Activated CD8-positive, alpha-beta memory T cell treated with anti-CD3 and anti-CD28 coated beads for 1 hour (primary cell): ENCODE measurements around the gene NCKAP1.
"Not testable (repeated sequence)": the region's sequence is repeated elsewhere in the genome, so short reads cannot be mapped to it uniquely, and the experiment has no call there.

Experiments
- DNase-seq, 2 donors: peaks; one replicate each; pipeline ENCODE4 v3.0.0-alpha.2; 2020; ENCODE audit warnings: low read depth in 1 of 2; ENCODE audit errors: extremely low read depth in 1 of 2

Gene NCKAP1

GRCh38 chr2:183037074-183037552 is 1.1 kb downstream of the NCKAP1 start:
- DNase-seq: no peak

- no peak for DNase-seq
Observed at GRCh38 chr2:183035954-183036669, 2.1 kb downstream of the NCKAP1 start.

DNA sequence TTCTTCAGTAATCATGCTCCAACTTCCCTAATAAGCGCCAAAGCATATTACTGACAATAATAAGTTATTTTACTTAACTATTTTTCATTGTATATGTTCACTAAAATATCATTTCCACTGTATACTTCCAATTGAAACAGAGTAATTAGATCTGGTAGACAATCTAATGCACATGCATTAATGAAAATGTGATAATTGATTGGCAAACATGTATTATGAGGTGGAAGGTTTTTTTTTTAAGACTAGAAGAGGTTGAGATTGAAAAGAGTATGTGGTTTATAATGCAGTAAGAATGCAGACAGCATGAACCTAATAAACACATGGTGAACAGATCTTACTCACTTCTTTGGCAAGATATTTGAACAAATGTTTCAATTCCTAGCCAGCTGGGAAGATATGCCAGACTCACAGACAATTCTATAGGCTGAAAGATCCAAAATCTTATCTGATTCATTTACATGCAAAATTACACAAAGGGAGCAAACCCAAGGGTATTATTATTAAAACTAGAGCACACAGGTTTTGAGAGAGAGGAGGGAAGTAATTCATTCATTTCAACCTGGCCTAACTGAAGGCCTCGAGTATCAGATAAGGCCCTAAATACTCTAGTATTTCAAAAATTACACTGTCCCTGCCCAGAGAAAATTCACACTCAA is 2.8 kb downstream of the NCKAP1 start:
- no peak for DNase-seq

DNA sequence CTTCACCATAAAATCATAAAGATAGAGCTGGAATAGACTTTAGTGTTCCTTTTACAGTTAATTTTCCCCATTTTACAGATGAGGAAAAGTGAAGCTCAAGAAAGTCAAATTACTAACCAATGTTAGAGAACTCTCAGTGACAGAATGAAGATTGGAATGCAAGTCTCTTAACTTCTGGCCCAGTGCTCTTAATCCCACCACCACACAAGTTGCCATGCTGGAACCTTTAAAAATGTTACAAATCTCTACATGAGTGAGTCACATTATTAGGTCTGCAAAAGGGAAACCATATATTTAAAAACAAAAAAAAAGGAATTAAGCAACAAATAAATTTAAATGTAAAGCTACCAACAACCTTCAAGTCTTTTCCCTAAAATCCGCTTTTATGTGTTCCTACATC is 3.5 kb downstream of the NCKAP1 start:
- DNase-seq: no peak

DNA sequence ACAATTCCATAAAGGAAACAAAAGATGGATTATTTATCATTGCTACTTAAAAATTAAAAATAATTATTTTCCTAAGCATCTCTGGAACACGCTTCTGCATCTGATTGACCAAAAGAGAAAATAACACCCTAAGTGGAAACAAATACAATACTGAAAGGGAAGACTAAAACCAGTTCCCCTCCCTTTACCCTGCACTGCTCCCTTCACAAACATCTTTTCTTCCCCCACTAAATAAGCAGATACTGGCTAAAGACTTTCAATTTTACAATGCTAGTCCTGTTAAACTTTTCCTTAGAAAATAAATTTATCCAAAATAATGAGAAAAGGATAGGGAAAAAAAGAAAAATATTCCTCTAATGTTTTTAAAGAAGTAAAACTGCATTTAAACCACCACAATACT is 4.3 kb downstream of the NCKAP1 start:
- DNase-seq: no peak

GRCh38 chr2:183031911-183032794 is 6.1 kb downstream of the NCKAP1 start:
- no peak for DNase-seq

GRCh38 chr2:183029219-183029618 is 9.0 kb downstream of the NCKAP1 start:
- no peak for DNase-seq

DNA sequence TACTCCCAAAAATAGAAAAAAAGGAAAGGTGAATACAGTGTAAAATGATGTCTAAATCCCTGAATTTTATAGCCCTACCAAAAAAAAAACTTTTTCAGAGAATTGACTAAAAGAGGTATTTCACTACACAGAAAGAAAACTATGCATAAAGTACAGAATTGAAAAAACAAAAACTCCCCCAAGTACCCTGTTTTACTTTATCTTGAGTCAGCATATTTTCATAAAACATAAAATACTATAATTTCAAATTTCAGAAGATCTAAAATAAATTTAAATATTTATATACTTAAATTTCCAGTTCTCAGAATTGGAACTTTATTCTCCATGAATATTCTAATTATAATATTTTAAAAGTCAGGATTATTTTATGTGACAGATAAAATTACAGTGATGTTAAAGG is 10.1 kb downstream of the NCKAP1 start:
- DNase-seq: no peak

DNA sequence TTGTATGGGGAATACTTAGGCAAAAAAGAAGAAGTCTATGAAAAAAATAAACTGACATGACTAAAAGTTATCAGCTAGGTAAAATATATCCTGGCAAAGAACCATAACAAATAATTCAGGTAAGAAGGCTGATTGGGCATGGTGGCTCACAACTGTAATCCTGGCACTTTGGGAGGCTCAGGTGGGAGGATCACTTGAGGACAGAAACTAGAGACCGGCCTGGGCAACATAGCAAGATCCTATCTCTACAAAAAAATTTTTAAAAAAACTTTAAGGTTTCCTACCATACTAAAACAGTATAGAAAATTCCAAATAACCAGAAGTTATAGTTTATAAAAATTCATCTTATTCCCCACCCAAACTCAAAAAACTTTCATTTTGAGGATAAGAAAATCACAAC is 10.8 kb downstream of the NCKAP1 start:
- DNase-seq: no peak

DNA sequence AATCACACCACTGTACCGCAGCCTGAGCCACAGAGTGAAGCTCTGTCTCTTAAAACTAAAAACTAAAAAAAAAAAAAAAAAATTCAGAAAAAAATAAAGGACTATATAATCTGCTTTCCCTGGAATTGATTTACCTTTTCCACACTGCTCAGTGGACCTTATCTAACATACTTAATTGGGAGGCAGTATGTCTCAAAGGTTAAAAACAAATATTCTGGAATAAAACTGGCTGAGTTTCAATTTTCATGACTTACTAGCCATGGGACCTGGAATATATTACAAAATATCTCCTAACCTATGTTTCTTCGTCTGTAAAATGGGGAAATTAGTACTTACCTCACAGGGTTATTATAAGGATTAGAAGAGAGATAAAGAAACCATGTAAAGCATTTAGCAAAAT is 11.8 kb downstream of the NCKAP1 start:
- no peak for DNase-seq

GRCh38 chr2:183025993-183026392 is 12.3 kb downstream of the NCKAP1 start:
- no peak for DNase-seq

DNA sequence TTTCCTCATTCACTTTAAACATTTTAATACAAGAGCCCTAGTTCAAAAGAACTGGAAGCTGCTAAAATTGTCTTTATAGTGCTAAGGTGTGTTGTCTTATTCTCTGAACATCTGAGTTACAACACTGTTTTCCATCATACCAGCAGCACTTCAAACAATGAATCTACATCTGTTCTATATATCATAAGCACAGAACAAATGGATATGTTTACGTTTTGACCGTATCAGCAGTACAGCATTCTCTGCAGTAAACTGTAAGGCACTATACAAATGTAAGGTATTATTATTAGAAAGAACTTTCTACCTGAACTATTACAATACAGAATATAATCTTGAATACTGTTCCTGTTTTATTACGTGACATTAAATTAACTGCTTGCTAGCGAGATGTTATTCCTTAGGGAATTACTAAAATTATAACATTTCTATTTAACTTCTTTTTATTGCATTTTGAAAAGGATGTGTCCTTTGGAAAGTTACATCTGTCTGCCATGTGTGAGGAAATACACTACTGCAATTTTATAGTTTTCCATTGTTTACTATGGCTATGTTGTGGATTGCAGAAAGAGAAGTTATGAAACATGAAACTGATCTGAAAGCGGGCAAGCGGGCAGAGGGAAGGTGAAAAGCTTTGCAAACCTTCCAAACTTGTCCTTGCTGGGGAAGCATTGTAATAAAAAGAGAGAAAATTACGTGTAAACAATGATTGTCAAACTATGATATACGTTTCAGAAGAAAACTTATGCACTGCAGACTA is 13.7 kb downstream of the NCKAP1 start:
- DNase-seq: no peak

DNA sequence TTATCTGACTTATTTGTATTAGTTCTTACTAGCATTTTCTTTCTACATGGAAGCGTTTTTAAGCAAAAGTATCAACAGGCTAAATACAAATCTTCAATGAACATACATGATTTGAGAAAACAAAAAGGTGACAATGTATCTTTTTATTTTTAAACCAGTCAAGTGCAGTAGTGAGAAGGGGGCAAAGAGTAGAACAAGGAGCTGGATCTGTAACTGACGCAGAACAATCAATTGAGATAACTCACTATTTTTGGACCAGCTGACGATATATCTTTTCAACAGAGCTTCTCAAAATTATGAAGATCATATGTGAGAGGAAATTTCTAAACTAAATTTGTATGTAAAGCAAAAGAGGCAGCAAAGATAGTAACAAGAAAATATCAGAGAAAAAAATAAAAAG is 15.5 kb downstream of the NCKAP1 start:
- no peak for DNase-seq

DNA sequence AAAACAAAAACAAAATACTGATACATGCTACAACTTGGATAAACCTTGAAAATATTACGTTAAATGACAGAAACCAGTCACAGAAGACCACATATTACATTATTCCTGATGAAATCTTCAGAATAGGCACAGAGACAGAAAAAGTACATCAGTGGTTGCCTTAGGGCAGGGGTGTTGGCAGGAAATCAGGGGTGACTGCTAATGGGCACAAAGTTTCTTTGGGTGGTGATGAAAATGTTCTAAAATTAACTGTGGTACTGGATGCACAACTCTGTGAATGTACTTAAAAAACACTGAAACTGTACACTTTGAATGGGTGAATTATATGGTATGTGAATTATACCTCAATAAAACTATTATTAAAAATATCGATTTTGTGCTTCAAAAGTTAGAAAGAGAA is 16.6 kb downstream of the NCKAP1 start:
- no peak for DNase-seq

DNA sequence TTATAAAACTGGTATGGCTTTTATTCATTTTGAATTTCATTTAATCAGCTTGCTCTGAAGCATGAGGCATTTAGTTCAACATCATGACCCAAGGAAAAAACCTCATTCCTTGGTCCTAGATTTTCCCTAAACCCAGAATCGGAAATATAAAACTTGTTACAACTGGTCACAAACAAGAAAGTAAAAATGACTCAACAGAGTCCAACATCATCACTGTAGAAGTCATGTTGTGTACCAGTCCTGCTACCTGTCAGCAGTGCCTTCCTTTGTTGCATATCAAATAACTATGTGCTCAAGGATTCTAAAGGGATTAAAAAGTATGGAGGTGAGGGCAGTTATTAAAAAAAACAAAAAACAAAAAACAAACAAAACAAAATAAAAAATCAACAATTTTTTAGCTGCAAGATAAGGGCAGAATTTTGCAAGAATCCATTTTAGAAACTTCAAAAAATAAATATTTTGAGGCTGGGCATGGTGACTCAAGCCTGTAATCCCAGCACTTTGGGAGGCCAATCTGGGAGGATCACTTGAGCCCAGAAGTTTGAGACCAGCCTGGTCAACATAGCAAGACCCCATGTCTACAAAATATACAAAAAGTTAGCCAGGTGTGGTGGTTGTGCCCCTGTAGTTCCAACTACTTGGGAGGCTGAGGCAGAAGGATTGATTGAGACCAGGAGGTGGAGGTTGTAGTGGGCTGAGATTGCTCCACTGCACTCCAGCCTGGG is 18.4 kb downstream of the NCKAP1 start:
- DNase-seq: no peak

GRCh38 chr2:183017845-183018244 is 20.4 kb downstream of the NCKAP1 start:
- not testable (repeated sequence) for DNase-seq

GRCh38 chr2:183014005-183014404 is 24.3 kb downstream of the NCKAP1 start:
- DNase-seq: no peak

DNA sequence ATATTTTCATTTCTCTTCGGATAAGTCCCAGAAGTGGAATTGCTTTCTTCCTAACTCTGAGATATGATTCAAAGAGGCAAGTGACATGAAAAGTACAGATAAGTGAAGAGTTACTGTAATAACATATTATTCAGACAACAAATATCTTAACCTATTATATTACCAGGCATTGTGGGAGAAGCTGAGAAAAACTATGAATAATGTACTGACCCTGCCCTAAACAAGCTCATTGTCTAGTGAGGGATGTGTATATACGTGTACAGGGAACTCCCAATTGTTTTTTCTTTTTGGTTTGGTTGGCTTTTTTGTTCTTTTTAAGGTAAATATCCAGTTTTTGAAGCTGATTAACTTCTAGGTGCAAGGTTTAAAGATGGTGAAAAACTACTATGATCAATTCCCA is 26.5 kb downstream of the NCKAP1 start:
- DNase-seq: no peak

DNA sequence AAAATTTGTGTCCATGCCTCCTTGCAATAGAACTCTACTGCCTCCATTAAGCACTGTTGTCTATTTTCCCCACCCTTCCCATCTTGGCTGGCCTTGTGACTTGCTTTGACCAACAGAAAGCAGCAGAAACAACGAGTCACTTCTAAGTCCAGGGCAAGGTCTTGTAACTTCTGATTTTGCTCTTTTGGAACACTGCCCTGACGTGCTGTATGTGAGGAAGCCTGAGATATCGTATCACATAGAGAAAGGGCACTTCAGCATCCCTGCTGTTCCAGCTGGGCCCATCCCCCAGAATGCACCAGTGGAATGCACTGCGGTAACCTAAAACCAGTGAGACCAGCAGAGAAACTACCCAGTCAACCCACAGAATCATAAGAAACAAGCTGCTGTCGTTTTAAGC is 28.1 kb downstream of the NCKAP1 start:
- no peak for DNase-seq

DNA sequence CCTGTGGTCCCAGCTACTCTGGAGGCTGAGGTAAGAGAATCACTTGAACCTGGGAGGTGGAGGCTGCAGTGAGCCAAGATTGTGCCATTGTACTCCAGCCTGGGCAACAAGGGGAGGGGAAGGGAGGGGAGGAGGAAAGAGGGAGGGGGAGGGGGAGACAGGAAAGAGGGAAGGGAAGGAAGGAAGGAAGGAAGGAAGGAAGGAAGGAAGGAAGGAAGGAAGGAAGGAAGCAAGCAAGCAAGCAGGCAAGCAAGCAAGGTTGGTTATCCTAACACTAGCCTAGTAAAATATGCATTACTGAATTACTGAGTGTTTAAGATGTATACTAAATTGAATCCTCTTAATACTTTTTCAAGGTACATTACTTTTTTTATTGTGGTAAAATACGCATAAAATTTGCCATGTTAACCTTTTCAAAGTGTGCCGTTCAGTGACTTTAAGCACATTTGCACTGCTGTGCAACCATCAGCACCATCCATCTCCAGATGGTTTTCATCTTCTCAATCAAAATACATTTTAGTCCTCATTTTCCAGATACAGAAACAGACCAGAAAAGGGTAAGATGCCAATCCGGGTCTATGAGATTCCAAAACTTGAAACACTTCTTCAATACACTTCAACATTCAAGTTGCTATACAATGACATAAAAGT is 28.9 kb downstream of the NCKAP1 start:
- no peak for DNase-seq
